Stomach (tissue), 8 donors: Measurements from ENCODE around the gene SMIM11. TPM values are rescaled to one million over a fixed set of nuclear protein-coding genes. Genes with fewer than 3 reads are reported as not detected.

Experiments
- polyA plus RNA-seq, 3 donors: library from polyadenylated mRNA; stranded (reverse); fragments of 200-250 nt; gene quantifications; one replicate each; pipeline ENCODE4 v1.2.3, GENCODE V29; 2013
- total RNA-seq, 5 donors: library from RNA; depleted of rRNA; stranded (reverse); fragments of >200 nt; gene quantifications; one replicate each; pipeline versions ENCODE4 v1.1.0 to v1.2.3, GENCODE V29; 2014 to 2016
- donor health status: healthy with polysubstance abuse.
- donor health status: Bipolar disorder and iron deficiency.
- donor health status: healthy.

Gene SMIM11
- total and polyA plus RNA-seq, 8 donors = 1.2 to 29.5 (median 16.2) TPM; not detected in 1

Other genes with a start within 250 kb of the SMIM11 start
- 100 to 1,000 TPM in 2 of 5 donors, 10 to 100 TPM in 2, not detected in 1; 34.4 to 126 (median 77.2) TPM for gene KCNE2, start 11.5 kb upstream of the SMIM11 start, total RNA-seq
- 100 to 1,000 TPM; 235 to 294 (median 240) TPM for gene KCNE2, start 11.5 kb upstream of the SMIM11 start, polyA plus RNA-seq
- gene SMIM34, start 48.4 kb downstream of the SMIM11 start, total RNA-seq = not detected
- not detected for gene SMIM34, start 48.4 kb downstream of the SMIM11 start, polyA plus RNA-seq
- 10 to 100 TPM in 1 of 5 donors, 1 to 10 TPM in 4; 1.7 to 10.6 (median 2.2) TPM for gene KCNE1, start 136.7 kb downstream of the SMIM11 start, total RNA-seq
- under 1 TPM in 2 of 3 donors, not detected in 1; 0.13 to 0.19 TPM for gene KCNE1, start 136.7 kb downstream of the SMIM11 start, polyA plus RNA-seq
- 10 to 100 TPM; 23.9 to 85.7 (median 32.1) TPM for gene RCAN1, start 239.6 kb downstream of the SMIM11 start, total RNA-seq
- 10 to 100 TPM; 15.6 to 36.9 (median 24.3) TPM for gene RCAN1, start 239.6 kb downstream of the SMIM11 start, polyA plus RNA-seq